K562 (cell line): Measurements from ENCODE around the gene BCL3. TPM values are rescaled to one million over a fixed set of nuclear protein-coding genes. Genes with fewer than 3 reads are reported as not detected.

Experiments used
- ATAC-seq: fragments of 200-7000 bp; cut with Tn5 transposase; 3 replicates; pipeline ENCODE4 v1.9.1; 2020; ENCODE audit warnings: moderate library complexity
- BruUV-seq: library from RNA; stranded (reverse); fragments of 400-500 nt; replicated peaks from 2 replicates; lab custom pipeline; 2021; lab: Mats Ljungman, UMichigan
- CTCF ChIA-PET: fragments of 300-600 bp; formaldehyde crosslinking; extraction: SDS; loops from one replicate; lab custom pipeline; 2021; ENCODE audit warnings: low intra/inter-chr PET ratio; lab: Yijun Ruan, JAX
- POLR2A ChIA-PET: fragments of 300-600, 350-650 bp; sonication (Branson Sonifier 250); formaldehyde crosslinking; extraction: SDS; loops from one replicate; lab custom pipeline; 2021; ENCODE audit warnings: antibody characterized with exemption, inconsistent platforms; lab: Yijun Ruan, JAX
- DNase-seq, 4 experiments: peaks; one replicate each; pipeline versions ENCODE4 v3.0.0 to v3.0.0-alpha.2; 2011 to 2018; ENCODE audit warnings: low spot score in 3 of 4, mixed read lengths in 3 of 4; ENCODE audit errors: extremely low read depth in 1 of 4
- FAIRE-seq: peaks from 2 replicates; lab custom pipeline; 2011; peaks lifted over from hg19 to GRCh38; lab: Jason Lieb, UNC
- H2AFZ ChIP-seq: 2 replicates; pipeline ENCODE4 v1.6.0; 2011; ENCODE audit warnings: low read depth, low read length, control low read depth, inconsistent platforms
- H3K27ac ChIP-seq: fragments of 200-600 bp; 3 replicates; pipeline ENCODE4 v1.8.0; 2011; ENCODE audit warnings: low read depth, mild to moderate bottlenecking, control low read depth, inconsistent platforms, low read length, moderate library complexity, mixed read lengths; ENCODE audit errors: extremely low read depth
- H3K27me3 ChIP-seq, 2 experiments: fragments of 300-600 bp in 1 of 2; 2 replicates in 1 of 2; 3 replicates in 1 of 2; pipeline versions ENCODE4 v1.6.0 to v1.8.0; 2011; ENCODE audit warnings: inconsistent platforms in 2 of 2, low read length in 2 of 2, mild to moderate bottlenecking in 1 of 2, mixed read lengths in 1 of 2, moderate library complexity in 1 of 2; ENCODE audit not compliant: control insufficient read depth in 2 of 2, insufficient read depth in 2 of 2
- H3K36me3 ChIP-seq: fragments of 300-600 bp; 3 replicates; pipeline ENCODE4 v1.8.0; 2011; ENCODE audit warnings: mild to moderate bottlenecking, low read length, inconsistent platforms; ENCODE audit not compliant: control insufficient read depth, insufficient read depth
- H3K4me1 ChIP-seq, 2 experiments: fragments of 200-600 bp in 1 of 2; replicated peaks in 1 of 2; 2 replicates in 1 of 2; 3 replicates in 1 of 2; pipeline versions ENCODE4 v1.5.1 to v1.8.0; 2011; ENCODE audit warnings: inconsistent platforms in 2 of 2, low read length in 2 of 2, mild to moderate bottlenecking in 1 of 2, mixed read lengths in 1 of 2, moderate library complexity in 1 of 2; ENCODE audit not compliant: control insufficient read depth in 2 of 2, insufficient read depth in 2 of 2
- H3K4me2 ChIP-seq: 2 replicates; pipeline ENCODE4 v1.6.1; 2011; ENCODE audit warnings: low read length, control low read depth, inconsistent platforms, mixed read lengths; ENCODE audit not compliant: insufficient read depth
- H3K4me3 ChIP-seq: fragments of 200-600 bp; sonication (generic), shearing (Covaris generic); 2 replicates; pipeline ENCODE4 v1.5.1; 2016; ENCODE audit warnings: control low read depth, inconsistent platforms
- H3K79me2 ChIP-seq: fragments of 200-600 bp; 3 replicates; pipeline ENCODE4 v1.8.0; 2011; ENCODE audit warnings: low read length, inconsistent platforms; ENCODE audit not compliant: control insufficient read depth, insufficient read depth
- H3K9ac ChIP-seq, 2 experiments: 2 replicates each; pipeline versions ENCODE4 v1.6.0 to v1.6.1; 2011; ENCODE audit warnings: low read depth in 2 of 2, low read length in 2 of 2, control low read depth in 1 of 2, inconsistent platforms in 1 of 2, mild to moderate bottlenecking in 1 of 2, mixed read lengths in 1 of 2; ENCODE audit not compliant: insufficient read depth in 1 of 2
- H3K9me1 ChIP-seq: one replicate; pipeline ENCODE4 v1.6.0; 2011; ENCODE audit warnings: inconsistent platforms, mild to moderate bottlenecking, low read length, moderate library complexity; ENCODE audit not compliant: control insufficient read depth, insufficient read depth
- H3K9me3 ChIP-seq: replicated peaks from 2 replicates; pipeline ENCODE4 v1.5.1; 2011; ENCODE audit warnings: low read depth, low read length, inconsistent platforms; ENCODE audit not compliant: control insufficient read depth, insufficient read depth
- H4K20me1 ChIP-seq: replicated peaks from 2 replicates; pipeline ENCODE4 v1.6.1; 2011; ENCODE audit warnings: low read length, inconsistent platforms, mixed read lengths; ENCODE audit not compliant: control insufficient read depth, insufficient read depth
- CEBPZ ChIP-seq: fragments of 150-350 bp; IDR thresholded peaks from 2 replicates; pipeline ENCODE4 v1.6.1; 2014; ENCODE audit warnings: low read depth, mild to moderate bottlenecking, low read length, borderline replicate concordance
- CGGBP1 ChIP-seq: fragments of 250-450 bp; sonication (Bioruptor Pico); IDR thresholded peaks from 2 replicates; pipeline ENCODE4 v1.9.0; 2021; ENCODE audit warnings: mild to moderate bottlenecking
- CHD2 ChIP-seq: IDR thresholded peaks from 2 replicates; pipeline ENCODE4 v1.6.1; 2011; ENCODE audit warnings: low read depth, low read length
- KAT2B ChIP-seq: IDR thresholded peaks from one replicate; pipeline ENCODE4 v1.6.1; 2012; ENCODE audit warnings: low read depth, mild to moderate bottlenecking, control low read depth, inconsistent platforms, low read length, moderate library complexity
- KLF1 ChIP-seq: fragments of 450-650 bp; IDR thresholded peaks from 2 replicates; pipeline ENCODE4 v1.6.1; 2016; ENCODE audit warnings: missing genetic modification characterization, missing compliant biosample characterization
- NFRKB ChIP-seq: fragments of 450-650 bp; IDR thresholded peaks from 2 replicates; pipeline ENCODE4 v1.6.1; 2016; ENCODE audit warnings: low read depth
- PML ChIP-seq: IDR thresholded peaks from 2 replicates; pipeline ENCODE4 v1.6.1; 2012; ENCODE audit warnings: low read length, inconsistent platforms
- SRSF9 ChIP-seq: fragments of 200-400 bp; formaldehyde crosslinking; IDR thresholded peaks from 2 replicates; pipeline ENCODE4 v1.6.1; 2017; ENCODE audit warnings: low read depth, low read length, borderline replicate concordance
- ZKSCAN8 ChIP-seq: fragments of 200-800 bp; sonication (Bioruptor generic); IDR thresholded peaks from 2 replicates; pipeline ENCODE4 v1.6.1; 2016; ENCODE audit warnings: missing genetic modification characterization, missing compliant biosample characterization
- whole genome bisulfite sequencing: fragments of 100-300 bp; shearing (Covaris generic); methylation state at CpG from one replicate; pipeline ENCODE4 v1.1.6; 2016; ENCODE audit warnings: low coverage, mixed read lengths; ENCODE audit not compliant: insufficient coverage; ENCODE audit errors: missing lambda C conversion rate; 5-methylcytosine and 5-hydroxymethylcytosine counted together
- in situ Hi-C: fragments of 300-500 bp; cut with MboI; formaldehyde crosslinking; loops from 4 replicates; pipeline ENCODE4 v1.15.0; 2018; ENCODE audit warnings: inconsistent platforms, mixed read lengths
- intact Hi-C: fragments of 100-400 bp; cut with micrococcal nuclease; formaldehyde crosslinking; loops from 2 replicates; pipeline ENCODE4 v1.14.2; 2022
- polyA plus RNA-seq, 8 experiments: library from polyadenylated mRNA; depleted of rRNA in 4 of 8; stranded (reverse) in 5 of 8; unstranded in 3 of 8; fragments of >200 nt; fragmentation: Nextera tagmentation in 2 of 8; fragmentation: Illumina TruSeq in 1 of 8; extraction: Ambion mirVana in 2 of 8; extraction: Trizol in 1 of 8; gene quantifications; 2 replicates each; pipeline versions ENCODE4 v1.2.1 to v1.2.3, GENCODE V29; 2011 to 2014; ENCODE audit warnings: inconsistent platforms in 1 of 8, missing spikeins in 1 of 8
- total RNA-seq, 7 experiments: library from RNA; depleted of rRNA in 6 of 7; stranded (reverse); fragments of >200 nt in 6 of 7; fragmentation: Illumina TruSeq in 2 of 7; extraction: Trizol in 2 of 7; gene quantifications; 2 replicates each; pipeline versions ENCODE4 v1.2.1 to v1.2.3, GENCODE V29; 2011 to 2021; ENCODE audit warnings: low replicate concordance in 1 of 7

The BCL3 gene
- total and polyA plus RNA-seq, 9 of the 15 experiments (the other 6 are each of a cell fraction or from before 2014, with no cell fraction given): 0.03 to 2.4 (median 0.50) TPM; not detected in 1

DNA sequence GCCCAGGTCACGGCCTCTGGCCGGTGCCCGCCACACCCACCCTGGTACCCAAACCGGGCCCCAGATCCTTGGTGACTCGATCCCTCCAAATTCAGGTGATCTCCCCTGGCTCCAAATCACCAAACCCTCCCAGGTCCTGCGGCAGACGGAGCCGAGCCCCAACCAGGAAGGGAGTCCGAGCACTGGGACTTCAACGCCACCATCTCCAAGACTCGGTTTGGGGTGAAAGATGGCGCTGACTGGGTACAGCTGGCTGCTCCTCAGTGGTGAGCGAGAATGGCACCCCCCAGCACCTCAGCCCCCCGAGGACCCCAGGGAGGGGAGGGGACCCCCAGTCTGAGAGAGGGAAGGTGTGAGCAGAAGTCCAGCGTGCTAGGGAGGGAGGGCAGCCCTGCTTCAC, 47.3 kb upstream of the BCL3 start (continued):
- no peak for TF ChIP-seq CGGBP1 (CRISPR knock-in tag)
- no peak for TF ChIP-seq SRSF9
- TF ChIP-seq PML: no peak
- no peak for TF ChIP-seq CEBPZ
- no peak for TF ChIP-seq KAT2B

DNA sequence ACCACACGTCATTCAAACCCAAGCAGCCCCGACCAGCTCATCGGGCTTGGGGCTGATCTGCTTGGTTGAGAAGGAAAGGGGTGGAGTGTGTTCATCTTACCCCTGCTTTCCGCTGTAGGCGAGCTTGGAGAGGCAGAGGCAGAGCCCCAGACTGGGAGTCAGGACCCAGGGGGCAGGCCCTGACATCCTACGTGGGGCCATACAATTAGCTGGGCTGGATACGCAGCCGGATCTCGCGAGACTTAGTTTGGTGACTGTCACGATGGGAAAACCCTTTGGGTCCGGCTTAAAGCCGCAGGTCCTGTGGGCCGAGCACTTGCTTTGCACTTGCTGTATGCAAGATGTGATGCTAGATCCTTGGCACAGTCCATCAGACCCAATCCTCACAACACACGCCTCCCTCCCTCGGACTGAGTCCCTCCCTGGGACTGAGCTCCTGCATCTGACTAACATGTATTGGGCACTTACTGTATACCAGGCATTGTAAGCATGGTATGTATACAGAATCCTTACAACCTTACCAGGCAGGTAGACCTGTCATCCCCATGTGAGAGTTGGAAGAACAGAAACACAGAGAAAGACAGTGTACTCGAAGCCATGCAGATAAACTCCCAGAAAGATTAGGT, 45.8 kb upstream of the BCL3 start:
- no peak for FAIRE-seq

More for the DNA sequence above, 45.8 kb upstream of the BCL3 start:
- ATAC-seq: 0 out of 3 replicates have a peak, but pooled peaks have one; percentile 39
- Histone ChIP-seq H3K4me1 (peaks cover 0 to 20% of the 10 kb centered on the region in 2 experiments; a peak in 4 of 5 replicates), H3K9ac (0 out of 4 replicates have a peak overlapping the region, but pooled peaks of 1 of the 2 experiments have one; percentile 15), H3K4me3 (no peak overlapping the region), H3K79me2 (no peaks in the 10 kb centered on the region), H2AFZ (peak overlapping the region; percentile 62), H3K9me3 (no peaks in the 10 kb centered on the region), H3K4me2 (no peak overlapping the region), H4K20me1 (no peaks in the 10 kb centered on the region), H3K27me3 (no peaks in the 10 kb centered on the region), H3K27ac (no peak overlapping the region), H3K9me1 (no peaks in the 10 kb centered on the region), H3K36me3 (no peaks in the 10 kb centered on the region)
- in situ Hi-C loops: no loop called here
- BruUV-seq: no TSS peak
- intact Hi-C loops: no loop called here
- POLR2A ChIA-PET: interaction anchor here (0.5 kb wide), 1 partner anchor 138 kb away, joined by 3 read pairs; no protein-coding TSS in a partner anchor
- TF ChIP-seq ZKSCAN8: peak; percentile 97
- peak; percentile 78 for TF ChIP-seq CHD2
- 0 out of 2 replicates have a peak, but pooled peaks have one; percentile 13 for TF ChIP-seq KLF1 (tag)
- TF ChIP-seq NFRKB: no peak
- WGBS: 68% methylated on average over 17 of the region's 17 CpGs
- CTCF ChIA-PET: no interaction called here
- DNase-seq: no peak
